Measurements from ENCODE around the gene CRNN. TPM values are rescaled to one million over a fixed set of nuclear protein-coding genes. Genes with fewer than 3 reads are reported as not detected.

CRNN gene
- total RNA-seq, 1 donor from 2014 or later, result not detected

- Mint-ChIP-seq H3K36me3 (ENCODE audit: low read depth) (no peaks in the 10 kb centered on the region), H3K4me3 (ENCODE audit: low read depth) (no peak overlapping the region), H3K9me3 (peaks cover 11% of the 10 kb centered on the region), H3K27ac (no peak overlapping the region), H3K27me3 (ENCODE audit: low read depth) (peaks cover 8% of the 10 kb centered on the region), H3K4me1 (ENCODE audit: low read depth) (no peaks in the 10 kb centered on the region)
- intact Hi-C loops (cut with micrococcal nuclease), result no loop called here
- DNase-seq (ENCODE audit: low spot score), result no peak
These were observed 46.6 kb downstream of the CRNN start for GRCh38 chr1:152367436-152367835.

DNA sequence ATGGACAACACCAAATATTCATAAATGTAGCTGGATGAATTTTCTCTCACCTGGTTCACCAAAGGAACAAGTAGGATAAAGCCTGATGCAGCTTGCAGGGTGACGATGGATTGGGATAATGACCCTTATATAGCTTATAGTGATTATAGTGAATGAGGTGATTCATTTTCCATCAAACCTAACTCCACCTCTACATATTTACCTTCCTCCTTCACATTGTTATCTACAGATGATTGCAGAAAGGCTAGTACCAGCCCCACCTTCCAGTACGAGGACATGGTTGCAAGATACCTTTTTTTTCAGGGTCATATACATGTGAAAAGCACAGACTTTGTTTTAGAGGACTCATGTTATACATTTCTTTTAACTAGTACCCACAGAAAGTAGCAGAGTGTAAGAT lies 54.2 kb downstream of the CRNN start, which contains the start of gene FLG2:
Gene FLG2, minus strand, starts transcription at position 101 of the 400 bp plus-strand sequence. CDS start 1,122 bp downstream, outside the sequence.
- no peak for DNase-seq (ENCODE audit: low spot score)
- Mint-ChIP-seq H3K9me3 (no peaks in the 10 kb centered on the region), H3K27ac (no peak within 1 kb of the TSS), H3K4me3 (ENCODE audit: low read depth) (no peak within 1 kb of the TSS), H3K27me3 (ENCODE audit: low read depth) (no peaks in the 10 kb centered on the region), H3K4me1 (ENCODE audit: low read depth) (no peaks in the 10 kb centered on the region), H3K36me3 (ENCODE audit: low read depth) (no peaks in the 10 kb centered on the region)
- intact Hi-C loops (cut with micrococcal nuclease), result no loop called here

Other genes with a start within 250 kb of the CRNN start
- gene HRNR, start 190.1 kb downstream of the CRNN start, total RNA-seq, result not detected in 2 replicates
- gene FLG, start 89.0 kb downstream of the CRNN start, total RNA-seq, result not detected in 2 replicates
- gene FLG2, start 54.3 kb downstream of the CRNN start, total RNA-seq, result not detected in 2 replicates
- gene LCE5A, start 96.5 kb upstream of the CRNN start, total RNA-seq, result not detected in 2 replicates
- gene CRCT1, start 100.2 kb upstream of the CRNN start, total RNA-seq, result not detected in 2 replicates
- not detected in 2 replicates for gene LCE3E, start 152.5 kb upstream of the CRNN start, total RNA-seq
- not detected in 2 replicates for gene LCE3D, start 166.3 kb upstream of the CRNN start, total RNA-seq
- not detected in 2 replicates for gene LCE3C, start 186.0 kb upstream of the CRNN start, total RNA-seq
- not detected in 2 replicates for gene LCE3B, start 199.5 kb upstream of the CRNN start, total RNA-seq
- not detected in 2 replicates for gene LCE3A, start 208.8 kb upstream of the CRNN start, total RNA-seq
- gene LCE2D, start 249.1 kb upstream of the CRNN start, total RNA-seq, result not detected in 2 replicates

Data from activated T-helper 2 cell treated with anti-CD3 and anti-CD28 coated beads, Interferon-gamma antibody, Interleukin-2, Interleukin-4, amounts not matched to agents 10 μg/mL and 5 μg/mL and 100 μg/mL, durations not matched to agents 14 hours and 24 hours and 36 hours (primary cell).